Muscle of arm (tissue), 12 donors: ENCODE measurements around the gene KNG1. TPM values are rescaled to one million over a fixed set of nuclear protein-coding genes. Genes with fewer than 3 reads are reported as not detected.

Experiments
- DNase-seq: peaks from one replicate; pipeline ENCODE4 v3.0.0-alpha.2; 2013
- polyA plus RNA-seq, 12 donors: library from polyadenylated mRNA; unstranded; fragments of 120-200 nt; gene quantifications; one replicate each; pipeline ENCODE4 v1.2.1, GENCODE V29; 2013; ENCODE audit not compliant: insufficient read length in 12 of 12

The KNG1 gene
- polyA plus RNA-seq, 12 donors: 0.07 to 4.0 (median 0.33) TPM; not detected in 5

- peak; percentile 51 for DNase-seq
Observed at GRCh38 chr3:186772701-186773417, 55.7 kb downstream of the KNG1 start.

GRCh38 chr3:186775999-186776398 is 58.8 kb downstream of the KNG1 start:
- no peak for DNase-seq

- DNase-seq: no peak
Observed at GRCh38 chr3:186779204-186779603, 62.0 kb downstream of the KNG1 start.

GRCh38 chr3:186782542-186783057 is 65.4 kb downstream of the KNG1 start:
- DNase-seq: no peak

GRCh38 chr3:186783058-186783730 is 66.0 kb downstream of the KNG1 start, which contains the start of gene EIF4A2:
Gene EIF4A2 (plus strand): TSS chr3:186783577. CDS start chr3:186783611, 34 bp downstream.
- DNase-seq: peak; percentile 93

- DNase-seq: peak; percentile 87
Observed at GRCh38 chr3:186783731-186784515, 66.8 kb downstream of the KNG1 start.

GRCh38 chr3:186784820-186785494 is 67.8 kb downstream of the KNG1 start:
- no peak for DNase-seq

GRCh38 chr3:186785495-186786018 is 68.4 kb downstream of the KNG1 start:
- no peak for DNase-seq

- DNase-seq: no peak
Observed at GRCh38 chr3:186786922-186787321, 69.8 kb downstream of the KNG1 start.

- no peak for DNase-seq
Observed at GRCh38 chr3:186787642-186788481, 70.7 kb downstream of the KNG1 start.

GRCh38 chr3:186788482-186789370 is 71.6 kb downstream of the KNG1 start:
- no peak for DNase-seq

GRCh38 chr3:186789554-186790260 is 72.5 kb downstream of the KNG1 start:
- DNase-seq: no peak

- no peak for DNase-seq
Observed at GRCh38 chr3:186790261-186790981, 73.3 kb downstream of the KNG1 start.

Other genes with a start within 250 kb of the KNG1 start
- gene CRYGS, start 173.0 kb upstream of the KNG1 start, polyA plus RNA-seq: 1 to 10 TPM in 10 of 12 donors, not detected in 2; 1.6 to 7.0 (median 3.2) TPM
- 10 to 100 TPM in 11 of 12 donors, not detected in 1; 10.4 to 16.5 (median 13.0) TPM for gene TBCCD1, start 150.0 kb upstream of the KNG1 start, polyA plus RNA-seq
- 10 to 100 TPM in 11 of 12 donors, not detected in 1; 31.9 to 50.3 (median 44.9) TPM for gene DNAJB11, start 146.6 kb upstream of the KNG1 start, polyA plus RNA-seq
- 10 to 100 TPM in 1 of 12 donors, 1 to 10 TPM in 3, under 1 TPM in 6, not detected in 2; 0.13 to 70.1 (median 0.57) TPM for gene AHSG, start 104.3 kb upstream of the KNG1 start, polyA plus RNA-seq
- gene FETUB, start 77.0 kb upstream of the KNG1 start, polyA plus RNA-seq: under 1 TPM in 7 of 12 donors, not detected in 5; 0.11 to 0.69 (median 0.36) TPM
- gene HRG, start 51.3 kb upstream of the KNG1 start, polyA plus RNA-seq: 1 to 10 TPM in 1 of 12 donors, under 1 TPM in 5, not detected in 6; 0.04 to 2.7 (median 0.19) TPM
- 100 to 1,000 TPM in 11 of 12 donors, not detected in 1; 447 to 655 (median 578) TPM for gene EIF4A2, start 66.2 kb downstream of the KNG1 start, polyA plus RNA-seq
- gene RFC4, start 89.1 kb downstream of the KNG1 start, polyA plus RNA-seq: 10 to 100 TPM in 11 of 12 donors, not detected in 1; 16.7 to 46.8 (median 27.5) TPM
- gene ADIPOQ, start 125.4 kb downstream of the KNG1 start, polyA plus RNA-seq: under 1 TPM in 5 of 12 donors, not detected in 7; 0.03 to 0.12 (median 0.07) TPM
- 10 to 100 TPM in 11 of 12 donors, not detected in 1; 11.4 to 35.3 (median 17.6) TPM for gene ST6GAL1, start 213.2 kb downstream of the KNG1 start, polyA plus RNA-seq